Neural progenitor cell (in vitro differentiated cells): ENCODE measurements around the gene NHLH2. TPM values are rescaled to one million over a fixed set of nuclear protein-coding genes. Genes with fewer than 3 reads are reported as not detected.

Experiments used
- DNase-seq: peaks from one replicate; pipeline ENCODE4 v3.0.0-alpha.2; 2016; ENCODE audit warnings: low spot score
- H2AFZ ChIP-seq: fragments of 200-600 bp; sonication (generic); replicated peaks from 2 replicates; pipeline ENCODE4 v1.6.1; 2016; ENCODE audit warnings: antibody characterized with exemption
- H3F3A ChIP-seq: fragments of 200-600 bp; sonication (generic); 2 replicates; pipeline ENCODE4 v1.6.1; 2016; ENCODE audit warnings: antibody characterized with exemption, low read depth
- H3K27ac ChIP-seq: fragments of 200-600 bp; sonication (generic); 2 replicates; pipeline ENCODE4 v1.5.1; 2016; ENCODE audit warnings: mild to moderate bottlenecking
- H3K27me3 ChIP-seq: fragments of 200-600 bp; sonication (generic); 2 replicates; pipeline ENCODE4 v1.6.1; 2016; ENCODE audit warnings: mild to moderate bottlenecking, moderate library complexity
- H3K36me3 ChIP-seq: fragments of 200-600 bp; sonication (generic); 2 replicates; pipeline ENCODE4 v1.5.1; 2016
- H3K4me1 ChIP-seq: fragments of 200-600 bp; sonication (generic); 2 replicates; pipeline ENCODE4 v1.6.1; 2016; ENCODE audit warnings: mixed run types
- H3K4me2 ChIP-seq: fragments of 200-600 bp; sonication (generic); 2 replicates; pipeline ENCODE4 v1.6.1; 2016
- H3K4me3 ChIP-seq: fragments of 200-600 bp; sonication (generic); 2 replicates; pipeline ENCODE4 v1.5.1; 2016
- H3K79me2 ChIP-seq: fragments of 200-600 bp; sonication (generic); 2 replicates; pipeline ENCODE4 v1.6.1; 2016; ENCODE audit warnings: low read depth
- H3K9ac ChIP-seq: fragments of 200-600 bp; sonication (generic); 2 replicates; pipeline ENCODE4 v1.6.1; 2016
- H3K9me3 ChIP-seq: fragments of 200-600 bp; sonication (generic); 2 replicates; pipeline ENCODE4 v1.5.1; 2016; ENCODE audit warnings: low read depth
- H4K20me1 ChIP-seq: fragments of 200-600 bp; sonication (generic); 2 replicates; pipeline ENCODE4 v1.6.1; 2016; ENCODE audit warnings: low read depth
- H3K27ac Mint-ChIP-seq: 3 replicates; pipeline ENCODE4 v1.8.0; 2021; ENCODE audit warnings: mixed read lengths
- H3K27me3 Mint-ChIP-seq: 2 replicates; pipeline ENCODE4 v1.8.0; 2022; ENCODE audit warnings: low read depth, mild to moderate bottlenecking, inconsistent platforms, moderate library complexity, mixed read lengths; ENCODE audit not compliant: insufficient read depth
- H3K36me3 Mint-ChIP-seq: 3 replicates; pipeline ENCODE4 v1.8.0; 2021; ENCODE audit warnings: mixed read lengths
- H3K4me1 Mint-ChIP-seq: 3 replicates; pipeline ENCODE4 v1.8.0; 2021; ENCODE audit warnings: mixed read lengths
- H3K4me3 Mint-ChIP-seq: 3 replicates; pipeline ENCODE4 v1.8.0; 2021; ENCODE audit warnings: mild to moderate bottlenecking, moderate library complexity, mixed read lengths
- H3K9me3 Mint-ChIP-seq: 3 replicates; pipeline ENCODE4 v1.8.0; 2020; ENCODE audit warnings: mixed read lengths
- EZH2 ChIP-seq: fragments of 200-600 bp; sonication (generic); IDR thresholded peaks from 2 replicates; pipeline ENCODE4 v1.6.1; 2017; ENCODE audit warnings: antibody characterized with exemption, mild to moderate bottlenecking, moderate library complexity
- EZH2phosphoT487 ChIP-seq: fragments of 200-600 bp; sonication (generic); IDR thresholded peaks from 2 replicates; pipeline ENCODE4 v1.6.1; 2017; ENCODE audit warnings: antibody characterized with exemption
- total RNA-seq: library from RNA; depleted of rRNA; stranded (reverse); fragments of >200 nt; gene quantifications from 2 replicates; pipeline ENCODE4 v1.2.3, GENCODE V29; 2015; ENCODE audit warnings: low replicate concordance
- TF ChIP-seq, protein P1 (sequence below): fragments of 200-600 bp; sonication (generic); IDR thresholded peaks from 2 replicates; pipeline ENCODE4 v1.5.1; 2017; ENCODE audit warnings: antibody characterized with exemption, mild to moderate bottlenecking

The NHLH2 gene
- total RNA-seq, 1 donor from 2014 or later, result 0.17 TPM

DNA sequence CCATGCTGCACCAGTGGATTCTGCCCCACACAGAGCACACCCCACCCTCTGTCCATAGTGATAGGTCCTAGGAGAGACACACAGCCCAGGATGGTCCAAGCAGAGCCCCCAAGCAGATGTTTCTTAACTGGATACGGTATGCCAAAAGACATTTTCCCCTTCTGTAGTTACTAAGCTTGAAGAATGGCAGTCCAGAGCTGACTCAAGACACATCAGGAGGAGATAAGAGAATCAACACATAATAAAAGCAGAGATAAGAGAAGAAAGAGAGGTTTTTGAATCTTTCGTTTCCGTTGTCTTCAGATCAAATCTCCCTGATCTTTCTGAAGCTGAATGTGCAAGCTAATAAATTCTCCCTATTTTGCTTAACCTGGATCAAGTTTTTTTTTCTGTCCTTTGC lies 50.6 kb downstream of the NHLH2 start:
- Histone ChIP-seq H3K9ac (no peak overlapping the region), H2AFZ (no peak overlapping the region), H3K4me3 (no peak overlapping the region), H3K27me3 (no peaks in the 10 kb centered on the region), H3K4me2 (no peak overlapping the region), H3K27ac (no peak overlapping the region), H3K4me1 (peaks cover 8% of the 10 kb centered on the region), H3K9me3 (peaks cover 6% of the 10 kb centered on the region), H3K79me2 (no peaks in the 10 kb centered on the region), H3K36me3 (no peaks in the 10 kb centered on the region), H4K20me1 (no peaks in the 10 kb centered on the region), H3F3A (no peaks in the 10 kb centered on the region)
- Mint-ChIP-seq H3K4me3 (no peak overlapping the region), H3K36me3 (no peaks in the 10 kb centered on the region), H3K9me3 (no peaks in the 10 kb centered on the region), H3K4me1 (peaks cover 18% of the 10 kb centered on the region), H3K27ac (no peak overlapping the region), H3K27me3 (peaks cover 7% of the 10 kb centered on the region)
- DNase-seq, result no peak
- TF ChIP-seq EZH2 (no peak), EZH2phosphoT487 (no peak)
- TF ChIP-seq, protein P1, sequence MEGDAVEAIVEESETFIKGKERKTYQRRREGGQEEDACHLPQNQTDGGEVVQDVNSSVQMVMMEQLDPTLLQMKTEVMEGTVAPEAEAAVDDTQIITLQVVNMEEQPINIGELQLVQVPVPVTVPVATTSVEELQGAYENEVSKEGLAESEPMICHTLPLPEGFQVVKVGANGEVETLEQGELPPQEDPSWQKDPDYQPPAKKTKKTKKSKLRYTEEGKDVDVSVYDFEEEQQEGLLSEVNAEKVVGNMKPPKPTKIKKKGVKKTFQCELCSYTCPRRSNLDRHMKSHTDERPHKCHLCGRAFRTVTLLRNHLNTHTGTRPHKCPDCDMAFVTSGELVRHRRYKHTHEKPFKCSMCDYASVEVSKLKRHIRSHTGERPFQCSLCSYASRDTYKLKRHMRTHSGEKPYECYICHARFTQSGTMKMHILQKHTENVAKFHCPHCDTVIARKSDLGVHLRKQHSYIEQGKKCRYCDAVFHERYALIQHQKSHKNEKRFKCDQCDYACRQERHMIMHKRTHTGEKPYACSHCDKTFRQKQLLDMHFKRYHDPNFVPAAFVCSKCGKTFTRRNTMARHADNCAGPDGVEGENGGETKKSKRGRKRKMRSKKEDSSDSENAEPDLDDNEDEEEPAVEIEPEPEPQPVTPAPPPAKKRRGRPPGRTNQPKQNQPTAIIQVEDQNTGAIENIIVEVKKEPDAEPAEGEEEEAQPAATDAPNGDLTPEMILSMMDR, result no peak

Other genes starting within 250 kb of the NHLH2 start
- 8.0 and 8.5 TPM in 2 replicates for gene VANGL1, start 199.2 kb downstream of the NHLH2 start, total RNA-seq
- gene CASQ2, start 72.4 kb downstream of the NHLH2 start, total RNA-seq, result not detected in 2 replicates
- 0.62 and 1.9 TPM in 2 replicates for gene SLC22A15, start 135.4 kb upstream of the NHLH2 start, total RNA-seq